Trophoblast cell (in vitro differentiated cells and primary cell): Measurements from ENCODE around the gene POLR3E.

Experiments used
- DNase-seq, 2 donors: peaks; one replicate each; pipeline ENCODE4 v3.0.0-alpha.2; 2016
- H2AFZ ChIP-seq: 2 replicates; pipeline ENCODE4 v1.6.1; 2013; ENCODE audit warnings: low read length, moderate library complexity, mild to moderate bottlenecking; ENCODE audit not compliant: insufficient read depth, poor library complexity
- H2AK5ac ChIP-seq: 2 replicates; pipeline ENCODE4 v1.6.1; 2013; ENCODE audit warnings: mild to moderate bottlenecking, low read length
- H2BK120ac ChIP-seq: 2 replicates; pipeline ENCODE4 v1.6.1; 2013; ENCODE audit warnings: low read length, mild to moderate bottlenecking, moderate library complexity; ENCODE audit not compliant: insufficient read depth, poor library complexity
- H2BK12ac ChIP-seq: 2 replicates; pipeline ENCODE4 v1.6.1; 2013; ENCODE audit warnings: mild to moderate bottlenecking, low read length, moderate library complexity
- H2BK5ac ChIP-seq: 2 replicates; pipeline ENCODE4 v1.6.1; 2013; ENCODE audit warnings: low read length, low read depth, moderate library complexity, mild to moderate bottlenecking; ENCODE audit not compliant: poor library complexity
- H3K14ac ChIP-seq: 2 replicates; pipeline ENCODE4 v1.6.1; 2013; ENCODE audit warnings: mild to moderate bottlenecking, low read length
- H3K18ac ChIP-seq: 2 replicates; pipeline ENCODE4 v1.6.1; 2013; ENCODE audit warnings: mild to moderate bottlenecking, low read length
- H3K23ac ChIP-seq: 2 replicates; pipeline ENCODE4 v1.6.1; 2013; ENCODE audit warnings: low read length
- H3K27ac ChIP-seq: 2 replicates; pipeline ENCODE4 v1.5.1; 2013; ENCODE audit warnings: low read depth, mild to moderate bottlenecking, inconsistent platforms, low read length, moderate library complexity
- H3K27me3 ChIP-seq: 2 replicates; pipeline ENCODE4 v1.6.1; 2013; ENCODE audit warnings: inconsistent platforms, mild to moderate bottlenecking, low read length, moderate library complexity; ENCODE audit not compliant: insufficient read depth
- H3K36me3 ChIP-seq, 2 experiments: 1 replicate in 1 of 2; 2 replicates in 1 of 2; pipeline ENCODE4 v1.6.1; 2013; ENCODE audit warnings: low read length in 2 of 2, mild to moderate bottlenecking in 2 of 2, moderate library complexity in 1 of 2; ENCODE audit not compliant: insufficient read depth in 2 of 2, control insufficient read depth in 1 of 2
- H3K4ac ChIP-seq: 2 replicates; pipeline ENCODE4 v1.6.1; 2013; ENCODE audit warnings: low read depth, mild to moderate bottlenecking, low read length, moderate library complexity
- H3K4me1 ChIP-seq, 2 experiments: 1 replicate in 1 of 2; 2 replicates in 1 of 2; pipeline ENCODE4 v1.6.1; 2013; ENCODE audit warnings: low read length in 2 of 2, mild to moderate bottlenecking in 2 of 2, moderate library complexity in 1 of 2; ENCODE audit not compliant: insufficient read depth in 2 of 2, control insufficient read depth in 1 of 2
- H3K4me2 ChIP-seq: 2 replicates; pipeline ENCODE4 v1.6.1; 2013; ENCODE audit warnings: inconsistent platforms, mild to moderate bottlenecking, low read length, moderate library complexity
- H3K4me3 ChIP-seq: 2 replicates; pipeline ENCODE4 v1.5.1; 2013; ENCODE audit warnings: mild to moderate bottlenecking, low read depth, low read length, inconsistent platforms
- H3K79me1 ChIP-seq: one replicate; pipeline ENCODE4 v1.6.1; 2013; ENCODE audit warnings: low read length
- H3K79me2 ChIP-seq: 2 replicates; pipeline ENCODE4 v1.6.1; 2013; ENCODE audit warnings: low read length, mild to moderate bottlenecking; ENCODE audit not compliant: control insufficient read depth, insufficient read depth, poor library complexity
- H3K9ac ChIP-seq: 2 replicates; pipeline ENCODE4 v1.6.1; 2013; ENCODE audit warnings: mild to moderate bottlenecking, low read length
- H3K9me3 ChIP-seq: 2 replicates; pipeline ENCODE4 v1.6.1; 2013; ENCODE audit warnings: low read depth, mild to moderate bottlenecking, control low read depth, inconsistent platforms, low read length; ENCODE audit not compliant: insufficient read depth
- H4K12ac ChIP-seq: 2 replicates; pipeline ENCODE4 v1.6.1; 2013; ENCODE audit warnings: low read depth, mild to moderate bottlenecking, low read length, moderate library complexity
- H4K8ac ChIP-seq: 2 replicates; pipeline ENCODE4 v1.6.1; 2013; ENCODE audit warnings: low read depth, mild to moderate bottlenecking, low read length, moderate library complexity
- H4K91ac ChIP-seq: one replicate; pipeline ENCODE4 v1.6.1; 2013; ENCODE audit warnings: low read depth, mild to moderate bottlenecking, low read length, moderate library complexity
- WGBS: extraction: QIAGEN DNeasy Blood & Tissue Kit; methylation state at CpG from one replicate; pipeline ENCODE4 v1.1.7; 2013; ENCODE audit warnings: missing lambda C conversion rate; ENCODE audit not compliant: insufficient read length, insufficient coverage; ENCODE audit errors: extremely low coverage; 5-methylcytosine and 5-hydroxymethylcytosine counted together

Gene POLR3E

DNA sequence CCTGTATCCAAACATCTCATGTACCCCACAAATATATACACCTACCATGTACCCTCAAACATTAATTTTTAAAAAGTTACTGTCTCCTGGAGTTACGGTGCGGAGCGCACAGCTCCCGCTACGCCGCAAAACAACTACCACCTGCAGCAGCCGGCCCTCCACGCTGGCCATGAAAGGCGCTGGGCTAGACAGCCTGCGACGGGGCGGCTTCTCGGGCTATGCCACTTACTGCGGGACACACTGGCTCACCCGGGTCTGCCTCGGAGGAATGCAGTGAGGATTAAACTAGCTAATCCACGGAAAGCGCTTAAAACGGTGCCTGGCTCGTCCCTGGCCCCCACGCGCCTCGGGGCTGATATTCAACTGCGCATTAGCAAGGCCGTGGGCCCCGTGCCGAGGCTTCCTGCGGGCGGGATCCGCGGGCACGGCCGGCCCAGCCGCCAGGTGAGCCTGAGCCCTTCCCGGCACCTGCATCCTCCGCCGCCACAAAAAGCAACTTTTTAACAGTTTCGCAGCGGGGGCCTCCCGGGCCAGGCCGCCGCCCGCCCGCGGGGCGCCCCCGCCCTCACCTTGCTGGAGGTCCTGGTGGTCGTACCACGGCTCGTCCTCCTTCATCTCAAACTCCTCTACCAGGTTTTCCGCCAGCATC, 76.6 kb downstream of the POLR3E start:
- Histone ChIP-seq H3K4ac (peak overlapping the region; percentile 78), H3K23ac (no peak overlapping the region), H2AK5ac (no peak overlapping the region), H3K9me3 (no peaks in the 10 kb centered on the region), H3K14ac (peak overlapping the region; percentile 86), H3K27ac (peak overlapping the region; percentile 54), H2BK5ac (peak overlapping the region; percentile 94), H3K4me2 (peak overlapping the region; percentile 85), H3K9ac (peak overlapping the region; percentile 93), H3K27me3 (no peaks in the 10 kb centered on the region), H2AFZ (no peak overlapping the region), H4K91ac (peak overlapping the region; percentile 92), H2BK120ac (peak overlapping the region; percentile 83), H4K8ac (peak overlapping the region; percentile 82), H3K18ac (peak overlapping the region; percentile 91), H4K12ac (peak overlapping the region; percentile 72), H2BK12ac (no peak overlapping the region), H3K36me3 (peaks cover 0 to 2% of the 10 kb centered on the region in 2 experiments), H3K79me1 (peaks cover 14% of the 10 kb centered on the region), H3K4me1 (peaks cover 2 to 15% of the 10 kb centered on the region in 2 experiments), H3K4me3 (peak overlapping the region; percentile 86), H3K79me2 (peaks cover 13% of the 10 kb centered on the region)
- no CpG with 5 or more reads among the region's 51 CpGs for WGBS
- peak; percentile 30 to 64 for DNase-seq

DNA sequence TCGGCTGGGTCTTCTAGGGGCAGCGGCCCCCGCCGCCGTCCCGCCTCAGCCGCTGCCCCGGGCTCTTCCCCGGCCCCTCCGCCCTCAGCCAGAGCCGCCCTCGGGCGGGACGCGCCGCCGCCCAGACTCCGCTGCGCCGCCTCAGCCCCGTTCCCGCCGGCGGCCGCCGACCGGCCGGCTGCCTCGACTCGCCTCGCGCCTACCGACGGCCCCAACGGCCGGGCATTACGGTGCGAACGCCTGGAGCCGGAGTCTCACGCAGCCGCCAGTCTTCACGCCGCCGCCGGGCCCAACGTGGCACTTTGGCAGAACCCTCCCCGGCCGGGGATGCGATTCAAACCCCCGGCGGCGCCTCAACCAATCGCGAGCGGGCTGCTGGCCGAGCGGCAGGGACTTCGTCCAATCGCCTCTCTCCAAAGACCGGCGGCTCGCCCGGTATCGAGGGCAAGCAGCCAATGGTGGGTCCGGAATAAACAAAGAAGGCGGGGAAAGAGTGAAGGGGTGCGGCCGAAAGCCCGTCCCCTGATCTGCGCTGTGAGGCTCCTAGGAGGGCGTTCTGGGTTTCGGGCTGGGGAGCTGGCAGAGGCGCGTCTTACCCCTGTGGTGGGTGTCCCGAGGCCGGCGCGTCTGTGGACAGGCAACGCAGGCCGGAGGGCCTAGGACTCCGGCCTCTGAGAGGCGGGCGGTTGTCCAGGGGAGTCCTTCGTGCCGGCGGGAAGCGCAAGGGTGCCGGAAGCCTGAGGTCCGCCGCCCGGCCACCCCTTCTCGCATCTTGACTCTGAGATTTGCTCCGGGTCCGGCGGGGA, 77.3 kb downstream of the POLR3E start, which contains the start of gene CDR2:
CDR2 (minus strand) TSS at position 309 of the 806 bp plus-strand sequence. CDS start 310 bp downstream, outside the sequence.
- H4K12ac ChIP-seq: peak within 1 kb of the TSS; percentile 91
- no CpG with 5 or more reads among the region's 96 CpGs for WGBS
- H4K8ac ChIP-seq: peak within 1 kb of the TSS; percentile 92
- peak within 1 kb of the TSS; percentile 92 for H3K4me3 ChIP-seq
- H3K79me1 ChIP-seq: peaks cover 14% of the 10 kb centered on the region
- H3K79me2 ChIP-seq: peaks cover 13% of the 10 kb centered on the region
- peak within 1 kb of the TSS; percentile 91 for H3K18ac ChIP-seq
- DNase-seq: peak; percentile 98 to 99
- H2BK12ac ChIP-seq: peak within 1 kb of the TSS; percentile 62
- peak within 1 kb of the TSS; percentile 89 for H2BK120ac ChIP-seq
- peak within 1 kb of the TSS; percentile 95 for H3K14ac ChIP-seq
- H3K4me1 ChIP-seq: peaks cover 2 to 15% of the 10 kb centered on the region in 2 experiments
- peak within 1 kb of the TSS; percentile 94 for H2BK5ac ChIP-seq
- H3K9ac ChIP-seq: peak within 1 kb of the TSS; percentile 95
- H3K4me2 ChIP-seq: peak within 1 kb of the TSS; percentile 89
- peak within 1 kb of the TSS; percentile 92 for H4K91ac ChIP-seq
- peaks cover 0 to 2% of the 10 kb centered on the region in 2 experiments for H3K36me3 ChIP-seq
- H2AK5ac ChIP-seq: no peak within 1 kb of the TSS
- no peaks in the 10 kb centered on the region for H3K27me3 ChIP-seq
- H2AFZ ChIP-seq: peak within 1 kb of the TSS; percentile 96
- peak within 1 kb of the TSS; percentile 60 for H3K27ac ChIP-seq
- no peaks in the 10 kb centered on the region for H3K9me3 ChIP-seq
- H3K23ac ChIP-seq: no peak within 1 kb of the TSS
- peak within 1 kb of the TSS; percentile 78 for H3K4ac ChIP-seq

DNA sequence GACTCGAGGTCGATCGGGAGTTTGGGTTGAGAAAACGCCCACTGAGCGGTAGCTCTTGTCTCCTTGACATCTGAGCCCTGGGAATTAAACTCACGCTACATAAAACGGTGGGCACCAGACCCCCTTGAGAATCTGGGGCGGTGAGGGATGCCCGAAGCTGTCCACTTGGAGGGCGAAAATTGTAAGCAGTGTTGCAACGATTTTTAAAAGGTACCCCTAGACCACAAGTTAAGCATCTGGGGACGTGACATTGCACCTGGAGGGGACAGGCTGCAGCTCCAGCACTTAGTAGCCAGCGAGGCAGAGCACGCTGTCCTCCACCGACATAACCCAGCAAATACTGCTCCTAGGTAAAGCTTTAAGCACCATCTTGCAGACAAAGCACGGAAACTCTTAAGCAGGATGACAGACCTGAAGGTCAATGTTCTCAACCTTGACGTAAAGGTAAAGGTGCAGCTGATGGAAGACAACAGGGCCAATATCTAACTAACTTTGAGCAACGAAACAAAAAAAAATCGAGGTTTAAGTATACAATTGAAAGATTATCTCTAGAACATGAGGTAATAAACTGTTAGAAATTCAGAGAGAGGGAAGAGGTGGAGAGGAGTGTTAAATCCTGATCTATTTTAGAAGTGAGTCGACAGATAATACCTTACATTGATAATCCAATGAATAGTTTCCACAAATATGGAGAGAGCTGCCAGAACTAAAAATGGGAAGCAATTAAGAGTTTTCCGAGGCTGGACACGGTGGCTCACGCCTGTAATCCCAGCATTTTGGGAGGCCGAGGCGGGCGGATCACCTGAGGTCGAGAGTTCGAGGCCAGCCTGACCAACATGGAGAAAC, 78.1 kb downstream of the POLR3E start:
- Histone ChIP-seq H3K4me1 (peaks cover 2 to 15% of the 10 kb centered on the region in 2 experiments), H3K9ac (peak overlapping the region; percentile 95), H4K8ac (peak overlapping the region; percentile 92), H2BK12ac (no peak overlapping the region), H3K36me3 (peaks cover 0 to 2% of the 10 kb centered on the region in 2 experiments), H2AFZ (peak overlapping the region; percentile 96), H4K91ac (peak overlapping the region; percentile 85), H3K9me3 (no peaks in the 10 kb centered on the region), H2BK120ac (peak overlapping the region; percentile 89), H3K27ac (peak overlapping the region; percentile 60), H3K4me3 (peak overlapping the region; percentile 92), H3K79me2 (peaks cover 13% of the 10 kb centered on the region), H3K18ac (peak overlapping the region; percentile 81), H3K4ac (peak overlapping the region; percentile 19), H3K23ac (no peak overlapping the region), H4K12ac (peak overlapping the region; percentile 91), H2BK5ac (no peak overlapping the region), H3K27me3 (no peaks in the 10 kb centered on the region), H3K4me2 (peak overlapping the region; percentile 89), H2AK5ac (no peak overlapping the region), H3K14ac (peak overlapping the region; percentile 95), H3K79me1 (peaks cover 14% of the 10 kb centered on the region)
- DNase-seq: peak in 1 of 2 donors; percentile 32
- no CpG with 5 or more reads among the region's 28 CpGs for WGBS
